GM21529 (cell line): ENCODE data around the gene MARK1.
A peak's percentile ranks its signal among the peaks of the same experiment; 100 is the strongest.

Experiments used
- ATAC-seq: cut with Tn5 transposase; IDR thresholded peaks from one replicate; pipeline ENCODE4 v1.9.1; 2021; ENCODE audit not compliant: unreplicated experiment

Gene MARK1

GRCh38 chr1:220527908-220528678 lies at the start of gene MARK1:
MARK1 (plus strand) TSS chr1:220528136; CDS start chr1:220528823, 687 bp downstream.
- ATAC-seq: peak; percentile 64

GRCh38 chr1:220483700-220484099 lies 44.2 kb upstream of the MARK1 start:
- no peak for ATAC-seq

DNA sequence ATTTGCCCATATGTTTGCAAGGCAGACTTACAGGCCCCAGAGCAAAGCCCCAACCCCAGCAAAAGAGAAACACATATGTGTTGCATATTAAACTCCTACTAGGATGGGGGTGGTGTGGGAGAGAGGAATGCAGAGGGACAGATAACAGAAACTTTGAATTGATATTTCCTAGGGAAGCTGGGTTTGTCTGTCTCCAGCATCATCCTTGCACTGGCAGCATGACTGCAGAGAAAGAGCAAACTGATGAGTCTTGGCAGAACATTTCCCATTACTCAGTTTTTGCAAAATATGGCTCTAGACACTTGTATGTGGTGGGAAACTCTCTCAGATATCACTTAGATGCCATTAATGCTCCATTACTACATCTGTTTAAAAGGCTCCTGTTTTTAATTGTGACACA lies 43.8 kb upstream of the MARK1 start:
- no peak for ATAC-seq

- no peak for ATAC-seq
Measured at GRCh38 chr1:220485131-220485530, 42.8 kb upstream of the MARK1 start.

DNA sequence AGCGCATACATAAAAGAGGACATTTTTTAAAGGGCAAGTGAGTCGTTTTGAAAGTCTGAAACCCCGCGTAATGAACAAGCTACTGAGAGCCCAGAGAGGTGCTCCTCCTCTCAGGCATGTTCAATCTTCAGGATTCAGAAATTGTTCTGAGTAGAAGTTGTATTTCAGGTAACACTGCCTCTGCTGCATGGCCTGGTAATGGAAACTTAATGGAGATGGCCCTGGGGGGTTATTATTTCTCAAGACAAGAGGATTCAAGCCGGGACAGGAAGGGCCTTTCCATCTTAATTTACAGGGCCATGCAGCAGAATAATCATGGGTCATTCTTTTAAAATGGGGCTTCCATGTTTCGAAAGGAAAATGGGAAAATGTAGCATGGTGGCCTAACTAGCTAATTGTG lies 42.1 kb upstream of the MARK1 start:
- no peak for ATAC-seq

- ATAC-seq: no peak
Measured at GRCh38 chr1:220487297-220487820, 40.6 kb upstream of the MARK1 start.

- ATAC-seq: no peak
Measured at GRCh38 chr1:220491891-220492290, 36.0 kb upstream of the MARK1 start.

DNA sequence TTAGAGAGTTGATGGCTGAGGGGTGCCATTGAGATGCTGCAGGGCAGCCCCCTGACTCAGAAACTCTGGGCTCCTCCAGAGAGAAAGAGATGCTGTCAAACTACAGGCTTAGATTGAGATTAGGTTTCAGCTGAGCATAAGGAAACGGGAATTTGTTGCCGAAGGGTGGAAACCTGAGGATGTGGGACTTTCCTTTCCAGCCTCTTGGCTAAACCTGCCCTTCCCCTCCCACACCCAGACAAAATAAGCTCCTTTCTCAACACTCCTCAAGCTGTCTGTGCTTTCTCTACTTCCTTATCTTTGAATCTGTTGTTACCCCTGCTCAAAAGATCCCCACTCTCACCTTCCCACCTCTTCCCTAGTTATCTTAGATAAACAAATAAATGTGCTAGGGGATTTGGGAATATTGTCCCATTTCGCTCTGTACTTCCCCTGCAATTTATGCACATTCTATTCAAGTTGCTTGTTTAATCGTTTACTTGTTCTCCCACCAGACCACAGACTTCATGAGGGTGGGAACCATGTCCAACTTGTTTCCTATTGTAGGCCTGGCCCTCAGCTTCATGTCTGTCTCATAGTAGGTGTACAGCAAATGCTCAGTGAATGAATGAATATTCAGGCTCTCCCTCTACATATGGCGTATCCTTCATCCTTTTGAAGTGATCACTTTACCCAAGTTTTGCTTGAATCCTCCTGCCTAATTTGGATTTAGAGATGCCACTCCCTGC lies 30.6 kb upstream of the MARK1 start:
- no peak for ATAC-seq

- ATAC-seq: no peak
Measured at GRCh38 chr1:220498188-220498587, 29.7 kb upstream of the MARK1 start.

GRCh38 chr1:220500372-220500771 lies 27.6 kb upstream of the MARK1 start:
- ATAC-seq: no peak

DNA sequence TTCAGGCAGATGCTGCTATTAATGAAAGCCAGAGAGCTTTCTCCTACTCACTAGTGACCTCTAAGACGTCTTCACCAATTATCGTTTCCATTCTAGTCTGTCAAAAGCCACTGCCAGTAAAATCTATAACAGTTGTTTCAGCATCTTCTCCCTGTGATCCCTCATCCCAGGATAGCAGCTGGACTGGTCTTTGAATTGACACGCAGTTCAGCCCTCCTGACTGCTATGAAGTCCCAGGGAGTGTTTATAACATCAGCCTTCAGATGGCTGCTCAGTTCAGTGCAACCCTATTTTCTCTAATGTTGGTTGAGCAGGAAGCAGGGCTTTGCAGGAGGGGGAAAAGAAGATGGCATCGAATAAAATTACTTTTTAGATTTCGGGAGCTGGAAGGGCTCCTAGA lies 23.6 kb upstream of the MARK1 start:
- no peak for ATAC-seq

- no peak for ATAC-seq
Measured at GRCh38 chr1:220507085-220507484, 20.9 kb upstream of the MARK1 start.

DNA sequence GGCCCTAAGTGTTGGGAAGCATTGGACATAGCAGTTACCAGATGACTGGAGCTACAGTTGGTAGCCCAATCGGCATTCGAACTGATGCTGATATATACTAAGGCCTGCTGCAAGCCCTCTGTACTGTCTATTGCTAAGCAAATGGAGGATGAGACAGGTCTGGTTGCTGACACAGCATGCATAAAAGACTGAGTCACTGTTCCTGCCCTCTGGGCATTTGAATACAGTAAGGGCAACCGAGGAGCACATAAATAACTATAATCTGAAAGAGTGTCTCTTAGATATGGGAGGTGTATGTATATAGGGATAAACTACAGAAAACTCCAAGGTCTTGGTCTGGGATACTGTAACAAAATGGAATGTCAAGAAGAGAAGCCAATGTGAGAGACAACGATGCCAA lies 16.8 kb upstream of the MARK1 start:
- ATAC-seq: no peak

- no peak for ATAC-seq
Measured at GRCh38 chr1:220511785-220512184, 16.2 kb upstream of the MARK1 start.

DNA sequence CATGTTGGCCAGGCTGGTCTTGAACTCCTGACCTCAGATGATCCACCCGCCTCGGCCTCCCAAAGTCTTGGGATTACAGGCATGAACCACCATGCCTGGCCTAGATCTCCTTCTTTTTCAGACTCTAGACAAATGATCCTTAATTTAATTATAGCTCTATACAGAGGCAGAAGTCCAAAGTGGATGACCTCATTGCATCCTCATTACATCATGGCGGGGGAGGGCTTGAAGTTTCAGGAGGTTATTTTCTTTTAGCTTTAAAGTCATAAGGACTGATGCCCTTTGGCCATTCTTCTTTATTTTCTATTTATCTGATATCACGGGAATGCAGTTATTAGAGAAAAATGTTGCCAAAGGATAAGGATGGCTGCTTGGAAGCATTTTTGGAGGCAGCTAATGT lies 14.1 kb upstream of the MARK1 start:
- no peak for ATAC-seq

GRCh38 chr1:220514256-220514655 lies 13.7 kb upstream of the MARK1 start:
- no peak for ATAC-seq

- ATAC-seq: no peak
Measured at GRCh38 chr1:220516014-220516721, 11.8 kb upstream of the MARK1 start.

DNA sequence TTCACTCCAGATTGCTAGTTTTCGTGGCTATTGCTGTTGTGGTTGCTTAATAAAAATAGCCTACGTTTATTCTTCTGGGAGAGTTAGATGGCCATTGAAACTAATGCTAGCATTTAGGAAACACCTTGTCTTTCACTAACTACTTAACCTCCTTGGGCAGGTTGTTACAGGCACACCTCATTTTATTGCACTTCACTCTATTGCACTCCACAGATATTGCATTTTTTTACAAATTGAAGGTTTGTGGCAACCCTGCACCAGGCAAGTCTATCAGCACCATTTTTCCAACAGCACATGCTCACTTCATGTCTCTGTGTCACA lies 11.3 kb upstream of the MARK1 start:
- ATAC-seq: no peak

DNA sequence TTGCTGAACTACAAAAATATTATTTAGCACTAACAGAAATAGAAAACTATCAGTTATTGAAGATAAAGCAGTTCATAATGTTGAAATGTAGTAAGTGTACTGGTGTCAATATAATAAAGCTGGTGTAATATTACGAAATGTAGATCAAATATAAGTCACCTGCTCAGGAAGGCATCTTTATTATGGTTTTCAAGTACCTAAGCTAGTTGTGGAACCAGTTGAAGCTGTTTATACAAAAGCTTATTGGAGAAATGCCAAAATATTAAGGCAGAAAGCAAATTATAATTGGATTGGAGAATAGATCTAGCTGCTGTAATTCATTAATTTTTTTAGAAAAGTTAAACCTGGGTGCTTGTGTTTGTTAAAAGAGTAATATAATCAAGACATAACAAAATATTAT lies 6.2 kb upstream of the MARK1 start:
- ATAC-seq: no peak

DNA sequence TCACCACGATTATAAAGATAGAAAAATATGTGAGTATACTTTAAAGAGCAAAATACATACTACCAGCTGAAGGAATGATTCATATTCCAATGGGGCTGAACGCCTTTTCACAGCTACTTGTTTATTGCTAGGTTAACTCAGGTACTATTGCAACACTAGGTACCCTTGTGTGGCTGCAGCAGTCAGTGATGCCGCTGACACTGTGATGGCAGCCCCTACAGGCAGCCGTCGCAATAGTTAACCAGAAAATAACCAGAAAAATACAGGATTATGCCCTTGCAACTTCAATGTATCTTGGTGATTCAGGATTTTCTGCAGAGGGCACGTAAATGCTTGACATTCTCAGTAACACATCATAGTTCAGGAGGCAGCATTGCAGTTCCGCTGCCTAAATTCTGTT lies 1.6 kb upstream of the MARK1 start:
- no peak for ATAC-seq

GRCh38 chr1:220527279-220527907 lies 543 bp upstream of the MARK1 start:
- peak; percentile 57 for ATAC-seq
